CD4-positive, alpha-beta T cell (primary cell): ENCODE results near the gene TMEFF2. TPM values are rescaled to one million over a fixed set of nuclear protein-coding genes. Genes with fewer than 3 reads are reported as not detected.

Experiments used
- ATAC-seq: fragments of 200-7000 bp; cut with Tn5 transposase; one replicate; pipeline ENCODE4 v1.10.0; 2022; ENCODE audit warnings: mild to moderate bottlenecking; ENCODE audit not compliant: poor library complexity
- CTCF ChIA-PET: fragments of 350-600 bp; sonication (Branson Sonifier 250); formaldehyde crosslinking; loops from one replicate; lab custom pipeline; 2021; ENCODE audit warnings: antibody characterized with exemption, inconsistent platforms; lab: Charles Lee
- POLR2A ChIA-PET: fragments of 350-600 bp; sonication (Branson Sonifier 250); formaldehyde crosslinking; loops from one replicate; lab custom pipeline; 2021; ENCODE audit warnings: antibody characterized with exemption, inconsistent platforms; lab: Charles Lee
- DNase-seq, 14 experiments: peaks; one replicate each; pipeline ENCODE4 v3.0.0-alpha.2; 2013 to 2020; ENCODE audit warnings: mixed read lengths in 2 of 14
- H3K27ac ChIP-seq, 2 donors: one replicate each; pipeline versions ENCODE4 v1.5.1 to v1.7.0; 2013; ENCODE audit warnings: low read length in 2 of 2, low read depth in 1 of 2, mild to moderate bottlenecking in 1 of 2
- H3K27me3 ChIP-seq, 2 experiments: 1 replicate in 1 of 2; 2 replicates in 1 of 2; pipeline versions ENCODE4 v1.6.1 to v1.7.0; 2013; ENCODE audit warnings: low read length in 2 of 2, control low read depth in 1 of 2, mild to moderate bottlenecking in 1 of 2, moderate library complexity in 1 of 2; ENCODE audit not compliant: insufficient read depth in 2 of 2, control insufficient read depth in 1 of 2
- H3K36me3 ChIP-seq: one replicate; pipeline ENCODE4 v1.6.1; 2013; ENCODE audit warnings: low read length, control low read depth; ENCODE audit not compliant: insufficient read depth
- H3K4me1 ChIP-seq: one replicate; pipeline ENCODE4 v1.6.1; 2013; ENCODE audit warnings: low read length, control low read depth; ENCODE audit not compliant: insufficient read depth
- H3K4me3 ChIP-seq: one replicate; pipeline ENCODE4 v1.5.1; 2013; ENCODE audit warnings: mild to moderate bottlenecking, low read length, moderate library complexity
- H3K9me3 ChIP-seq, 2 experiments: 1 replicate in 1 of 2; 2 replicates in 1 of 2; pipeline versions ENCODE4 v1.6.1 to v1.7.0; 2013; ENCODE audit warnings: low read length in 2 of 2, mild to moderate bottlenecking in 2 of 2, control low read depth in 1 of 2, moderate library complexity in 1 of 2; ENCODE audit not compliant: control insufficient read depth in 1 of 2, insufficient read depth in 1 of 2
- H3K27ac Mint-ChIP-seq: one replicate; pipeline ENCODE4 v1.8.0; 2020; ENCODE audit warnings: mixed read lengths
- H3K27me3 Mint-ChIP-seq: one replicate; pipeline ENCODE4 v1.8.0; 2021; ENCODE audit warnings: mixed read lengths
- H3K36me3 Mint-ChIP-seq: one replicate; pipeline ENCODE4 v1.8.0; 2021; ENCODE audit warnings: low read depth, mixed read lengths
- H3K4me1 Mint-ChIP-seq: one replicate; pipeline ENCODE4 v1.8.0; 2021; ENCODE audit warnings: low read depth, mixed read lengths
- H3K4me3 Mint-ChIP-seq: one replicate; pipeline ENCODE4 v1.8.0; 2020; ENCODE audit warnings: mild to moderate bottlenecking, mixed read lengths
- H3K9me3 Mint-ChIP-seq: one replicate; pipeline ENCODE4 v1.8.0; 2020; ENCODE audit warnings: mixed read lengths
- intact Hi-C, 2 experiments: fragments of 100-400 bp; cut with DNase I in 1 of 2; cut with micrococcal nuclease in 1 of 2; formaldehyde crosslinking; loops; one replicate each; pipeline versions ENCODE4 v1.15.1 to v1.9.0; 2023 to 2025; cut with DNase I, micrococcal nuclease
- total RNA-seq, 174 experiments: library from RNA in 2 of 174; stranded (reverse) in 2 of 174; gene quantifications; one replicate each; pipeline ENCODE4 v1.2.3 and lab custom pipeline; 2021 to 2026
- TF ChIP-seq, protein P1 (sequence below): fragments of 200-600 bp; IDR thresholded peaks from one replicate; pipeline ENCODE4 v1.8.0; 2022; ENCODE audit warnings: antibody characterized with exemption, mild to moderate bottlenecking

Gene TMEFF2
- total RNA-seq, 2 experiments from 2014 or later = not detected

DNA sequence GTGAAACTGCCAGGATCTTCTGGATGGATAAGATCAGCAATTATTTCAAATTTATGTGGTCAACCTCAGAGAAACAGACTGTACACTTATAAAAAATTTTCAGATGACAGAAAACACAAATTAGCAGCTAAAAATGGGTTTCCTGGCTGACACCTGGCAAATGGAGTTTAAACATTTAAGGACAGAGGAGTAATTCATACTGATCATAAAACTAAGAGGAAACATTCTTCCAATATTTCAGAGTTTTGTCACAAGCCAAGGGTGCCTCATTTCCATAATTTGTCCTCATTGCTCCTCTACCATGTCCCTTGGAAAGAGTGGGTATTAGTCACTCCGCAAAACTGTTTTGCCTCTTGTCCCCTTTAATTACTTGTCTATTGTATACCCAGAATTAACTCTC is 70.2 kb downstream of the TMEFF2 start:
- H3K36me3 Mint-ChIP-seq = no peaks in the 10 kb centered on the region
- H3K9me3 Mint-ChIP-seq = no peaks in the 10 kb centered on the region
- peaks cover 4% of the 10 kb centered on the region for H3K27me3 Mint-ChIP-seq
- H3K4me3 Mint-ChIP-seq = no peak overlapping the region
- Histone ChIP-seq H3K27ac (no peak overlapping the region), H3K9me3 (no peaks in the 10 kb centered on the region), H3K4me3 (no peak overlapping the region), H3K36me3 (no peaks in the 10 kb centered on the region), H3K4me1 (no peaks in the 10 kb centered on the region), H3K27me3 (peaks cover 0 to 9% of the 10 kb centered on the region in 2 experiments)
- POLR2A ChIA-PET = no interaction called here
- no peaks in the 10 kb centered on the region for H3K4me1 Mint-ChIP-seq
- no peak for ATAC-seq
- H3K27ac Mint-ChIP-seq = no peak overlapping the region
- TF ChIP-seq, protein P1, sequence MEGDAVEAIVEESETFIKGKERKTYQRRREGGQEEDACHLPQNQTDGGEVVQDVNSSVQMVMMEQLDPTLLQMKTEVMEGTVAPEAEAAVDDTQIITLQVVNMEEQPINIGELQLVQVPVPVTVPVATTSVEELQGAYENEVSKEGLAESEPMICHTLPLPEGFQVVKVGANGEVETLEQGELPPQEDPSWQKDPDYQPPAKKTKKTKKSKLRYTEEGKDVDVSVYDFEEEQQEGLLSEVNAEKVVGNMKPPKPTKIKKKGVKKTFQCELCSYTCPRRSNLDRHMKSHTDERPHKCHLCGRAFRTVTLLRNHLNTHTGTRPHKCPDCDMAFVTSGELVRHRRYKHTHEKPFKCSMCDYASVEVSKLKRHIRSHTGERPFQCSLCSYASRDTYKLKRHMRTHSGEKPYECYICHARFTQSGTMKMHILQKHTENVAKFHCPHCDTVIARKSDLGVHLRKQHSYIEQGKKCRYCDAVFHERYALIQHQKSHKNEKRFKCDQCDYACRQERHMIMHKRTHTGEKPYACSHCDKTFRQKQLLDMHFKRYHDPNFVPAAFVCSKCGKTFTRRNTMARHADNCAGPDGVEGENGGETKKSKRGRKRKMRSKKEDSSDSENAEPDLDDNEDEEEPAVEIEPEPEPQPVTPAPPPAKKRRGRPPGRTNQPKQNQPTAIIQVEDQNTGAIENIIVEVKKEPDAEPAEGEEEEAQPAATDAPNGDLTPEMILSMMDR = no peak
- DNase-seq = no peak
- CTCF ChIA-PET = no interaction called here
- intact Hi-C loops = no loop called here

DNA sequence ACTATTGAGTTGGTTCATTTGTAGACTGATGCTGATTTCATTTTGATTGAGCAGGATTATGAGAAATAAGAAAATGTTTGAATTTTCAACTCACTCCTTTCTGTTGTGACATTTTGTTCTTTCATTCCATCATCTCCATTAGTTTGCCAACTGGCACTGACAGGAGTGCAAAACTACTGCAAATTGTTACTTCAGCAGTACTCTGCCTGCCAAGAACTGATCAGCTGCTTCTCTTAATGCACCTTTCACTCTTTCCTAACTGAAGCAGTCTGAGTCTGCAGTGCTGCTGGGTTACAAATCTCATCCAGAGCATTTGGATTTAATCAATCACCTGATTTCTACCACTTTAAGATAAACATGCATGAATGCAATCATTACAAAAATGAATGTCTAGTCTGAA is 70.9 kb downstream of the TMEFF2 start:
- ATAC-seq (no peak), DNase-seq (no peak)
- TF ChIP-seq, protein P1 = no peak
- peaks cover 4% of the 10 kb centered on the region for H3K27me3 Mint-ChIP-seq
- ChIA-PET CTCF (no interaction called here), POLR2A (no interaction called here)
- no peaks in the 10 kb centered on the region for H3K36me3 Mint-ChIP-seq
- intact Hi-C loops = no loop called here
- Histone ChIP-seq H3K36me3 (no peaks in the 10 kb centered on the region), H3K27ac (no peak overlapping the region), H3K9me3 (no peaks in the 10 kb centered on the region), H3K4me3 (no peak overlapping the region), H3K4me1 (no peaks in the 10 kb centered on the region), H3K27me3 (peaks cover 0 to 9% of the 10 kb centered on the region in 2 experiments)
- H3K9me3 Mint-ChIP-seq = no peaks in the 10 kb centered on the region
- no peaks in the 10 kb centered on the region for H3K4me1 Mint-ChIP-seq
- no peak overlapping the region for H3K4me3 Mint-ChIP-seq
- no peak overlapping the region for H3K27ac Mint-ChIP-seq

DNA sequence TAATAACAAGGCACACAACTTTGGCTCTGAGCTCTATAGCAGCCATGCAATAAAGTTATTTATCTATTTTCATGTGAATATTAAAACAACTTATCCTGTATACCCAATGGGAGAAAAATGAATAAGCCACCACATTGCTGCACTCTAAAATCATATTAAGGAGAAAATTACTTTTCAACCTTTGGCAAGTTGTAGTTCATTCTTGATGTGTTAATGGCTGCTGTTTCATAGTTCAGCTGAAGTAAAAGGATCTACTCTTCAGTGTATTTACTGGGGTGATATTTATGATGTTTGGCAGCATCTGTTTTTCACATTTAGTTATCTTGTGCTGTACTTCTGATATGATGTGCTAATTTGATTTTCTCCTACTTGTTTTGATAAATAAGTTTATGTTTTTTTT is 71.8 kb downstream of the TMEFF2 start:
- H3K36me3 Mint-ChIP-seq = no peaks in the 10 kb centered on the region
- Histone ChIP-seq H3K9me3 (no peaks in the 10 kb centered on the region), H3K4me3 (no peak overlapping the region), H3K27me3 (peaks cover 0 to 9% of the 10 kb centered on the region in 2 experiments), H3K4me1 (no peaks in the 10 kb centered on the region), H3K36me3 (no peaks in the 10 kb centered on the region), H3K27ac (no peak overlapping the region)
- ATAC-seq (no peak), DNase-seq (no peak)
- H3K4me1 Mint-ChIP-seq = no peaks in the 10 kb centered on the region
- no peak overlapping the region for H3K4me3 Mint-ChIP-seq
- H3K27ac Mint-ChIP-seq = no peak overlapping the region
- ChIA-PET POLR2A (no interaction called here), CTCF (no interaction called here)
- intact Hi-C loops = no loop called here
- no peaks in the 10 kb centered on the region for H3K9me3 Mint-ChIP-seq
- peaks cover 4% of the 10 kb centered on the region for H3K27me3 Mint-ChIP-seq
- TF ChIP-seq, protein P1 = no peak
